ENCODE data around the gene MBD5.

DNA sequence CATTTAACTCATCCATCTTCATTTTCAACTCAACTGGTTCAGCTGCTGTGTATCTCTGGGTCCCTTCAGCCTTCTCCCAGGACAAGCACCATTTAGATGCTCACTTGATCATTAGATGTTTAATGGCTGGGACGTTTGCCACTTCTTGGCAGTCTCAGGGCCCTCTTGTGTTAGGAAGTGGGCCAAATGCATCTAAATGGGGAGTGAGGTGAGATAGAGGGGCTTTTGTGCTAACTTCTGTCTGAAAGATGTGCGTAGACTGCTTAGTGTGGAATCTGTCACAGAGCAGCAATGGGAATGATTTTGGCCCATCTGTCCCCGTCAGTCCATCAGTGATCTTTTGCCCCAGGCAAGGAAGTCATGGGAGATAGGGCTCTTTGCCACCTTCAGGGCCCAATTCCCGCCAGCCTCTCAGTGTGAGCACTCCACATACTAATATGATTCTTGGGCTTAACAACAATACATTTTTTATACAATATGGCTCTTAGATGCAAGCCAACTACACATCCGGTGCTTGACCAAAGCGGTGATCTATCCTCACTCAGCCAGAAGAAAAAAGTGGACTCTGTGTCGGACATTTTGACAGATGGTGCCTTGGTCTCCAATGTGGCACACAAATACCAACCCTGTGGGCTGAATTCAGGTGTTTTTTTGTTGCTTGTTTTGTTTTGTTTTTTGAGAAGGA, 528.0 kb downstream of the MBD5 start:
- TF ChIP-seq CEBPB (IDR thresholded peaks at IDR 0.05; ENCODE audit: low read depth, low read length) = no peak
- TF ChIP-seq CTCF (conservative IDR thresholded peaks at IDR 0.05; ENCODE audit: low read depth, low read length) = no peak
- no peak for TF ChIP-seq MAZ (IDR thresholded peaks at IDR 0.05; ENCODE audit: borderline replicate concordance, low read depth, low read length)
- TF ChIP-seq SMC3 (IDR thresholded peaks at IDR 0.05; ENCODE audit: low read depth, low read length) = no peak
- TF ChIP-seq MXI1 (IDR thresholded peaks at IDR 0.05; ENCODE audit: borderline replicate concordance, low read depth, low read length) = no peak
- TF ChIP-seq RAD21 (IDR thresholded peaks at IDR 0.05; ENCODE audit: low read length) = no peak
- TF ChIP-seq, protein P1, sequence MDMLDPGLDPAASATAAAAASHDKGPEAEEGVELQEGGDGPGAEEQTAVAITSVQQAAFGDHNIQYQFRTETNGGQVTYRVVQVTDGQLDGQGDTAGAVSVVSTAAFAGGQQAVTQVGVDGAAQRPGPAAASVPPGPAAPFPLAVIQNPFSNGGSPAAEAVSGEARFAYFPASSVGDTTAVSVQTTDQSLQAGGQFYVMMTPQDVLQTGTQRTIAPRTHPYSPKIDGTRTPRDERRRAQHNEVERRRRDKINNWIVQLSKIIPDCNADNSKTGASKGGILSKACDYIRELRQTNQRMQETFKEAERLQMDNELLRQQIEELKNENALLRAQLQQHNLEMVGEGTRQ (IDR thresholded peaks at IDR 0.05; ENCODE audit: low read depth, low read length) = no peak
- no peak for TF ChIP-seq POLR2A (IDR thresholded peaks at IDR 0.05; ENCODE audit: low read depth, low read length)
- no peak for TF ChIP-seq RFX5 (IDR thresholded peaks at IDR 0.05; ENCODE audit: low read depth, low read length)
- TF ChIP-seq NFE2L2 (IDR thresholded peaks at IDR 0.05; ENCODE audit: low read depth, low read length) = no peak
- no peak for TF ChIP-seq MAFK (IDR thresholded peaks at IDR 0.05; ENCODE audit: low read depth, low read length)
- TF ChIP-seq ELK1 (IDR thresholded peaks at IDR 0.05; ENCODE audit: borderline replicate concordance, low read depth, low read length) = no peak
- no peak for TF ChIP-seq BHLHE40 (IDR thresholded peaks at IDR 0.05; ENCODE audit: low read depth, low read length)
- no peak for TF ChIP-seq FOS (IDR thresholded peaks at IDR 0.05; ENCODE audit: low read depth, low read length)

Measured in IMR-90 (cell line).